ENCODE measurements around the gene TEKT2.

GRCh38 chr1:36115200-36115669 is 31.3 kb downstream of the TEKT2 start:
- no peak for TF ChIP-seq TAF7 (optimal IDR thresholded peaks at IDR 0.05; ENCODE audit: borderline replicate concordance, low read depth, low read length)
- TF ChIP-seq ATF3 (IDR thresholded peaks at IDR 0.05; ENCODE audit: insufficient read depth, low read depth, low read length), result no peak
- no peak for TF ChIP-seq EZH2 (IDR thresholded peaks at IDR 0.05; ENCODE audit: low read depth, low read length, severe bottlenecking)
- no peak for TF ChIP-seq POLR2A (IDR thresholded peaks at IDR 0.05; ENCODE audit: control extremely low read depth in 1 of 2, low read depth in 2 of 2, low read length in 2 of 2)
- TF ChIP-seq SUZ12 (IDR thresholded peaks at IDR 0.05; ENCODE audit: low read length), result no peak
- TF ChIP-seq CHD2 (IDR thresholded peaks at IDR 0.05; ENCODE audit: low read length), result no peak
- TF ChIP-seq CTCF (IDR thresholded peaks at IDR 0.05; ENCODE audit: control extremely low read depth in 1 of 3, insufficient read depth in 1 of 3, low read depth in 1 of 3, low read length in 3 of 3), result no peak
- no peak for TF ChIP-seq FOSL1 (IDR thresholded peaks at IDR 0.05; ENCODE audit: insufficient read depth, low read depth, low read length)
- no peak for TF ChIP-seq SAP30 (IDR thresholded peaks at IDR 0.05; ENCODE audit: insufficient read depth, insufficient replicate concordance, low read length)
- TF ChIP-seq NRF1 (IDR thresholded peaks at IDR 0.05; ENCODE audit: low read depth, low read length), result no peak
- TF ChIP-seq GTF2F1 (IDR thresholded peaks at IDR 0.05; ENCODE audit: borderline replicate concordance, low read depth, low read length), result no peak
- no peak for TF ChIP-seq EP300 (IDR thresholded peaks at IDR 0.05; ENCODE audit: borderline replicate concordance in 1 of 2, low read depth in 2 of 2, low read length in 2 of 2)
